HG02943 (cell line): ENCODE data around the gene SHD.

ENCODE experiments used
- ATAC-seq: cut with Tn5 transposase; IDR thresholded peaks from one replicate; pipeline ENCODE4 v1.9.1; 2021; ENCODE audit warnings: mild to moderate bottlenecking, low read depth, moderate library complexity; ENCODE audit not compliant: unreplicated experiment

SHD gene

GRCh38 chr19:4295972-4296771 is 17.1 kb downstream of the SHD start:
- no peak for ATAC-seq

- no peak for ATAC-seq
These were observed 19.1 kb downstream of the SHD start for GRCh38 chr19:4297901-4298809.

GRCh38 chr19:4298810-4299550 is 19.9 kb downstream of the SHD start:
- ATAC-seq: no peak

DNA sequence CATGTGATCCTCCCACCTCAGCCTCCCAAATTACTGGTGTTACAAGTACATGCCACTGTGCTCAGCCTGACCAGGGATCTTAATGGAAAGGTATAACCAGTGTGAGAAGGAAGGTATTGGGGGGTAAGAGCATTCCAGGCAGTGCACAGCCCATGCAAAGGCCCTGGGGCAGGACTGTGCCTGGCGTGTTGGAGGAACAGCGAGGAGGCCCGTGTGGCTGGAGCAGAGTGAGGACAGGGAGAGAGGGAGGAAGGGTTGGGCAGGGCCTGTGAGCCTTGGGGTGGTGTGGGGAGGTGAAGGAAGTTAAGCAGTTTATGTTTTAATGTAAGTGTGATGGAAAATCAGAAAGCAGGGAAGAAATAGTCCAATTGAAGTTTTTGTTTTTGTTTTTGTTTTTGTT is 21.5 kb downstream of the SHD start:
- ATAC-seq: no peak

- ATAC-seq: no peak
These were observed 22.6 kb downstream of the SHD start for GRCh38 chr19:4301590-4302242.

DNA sequence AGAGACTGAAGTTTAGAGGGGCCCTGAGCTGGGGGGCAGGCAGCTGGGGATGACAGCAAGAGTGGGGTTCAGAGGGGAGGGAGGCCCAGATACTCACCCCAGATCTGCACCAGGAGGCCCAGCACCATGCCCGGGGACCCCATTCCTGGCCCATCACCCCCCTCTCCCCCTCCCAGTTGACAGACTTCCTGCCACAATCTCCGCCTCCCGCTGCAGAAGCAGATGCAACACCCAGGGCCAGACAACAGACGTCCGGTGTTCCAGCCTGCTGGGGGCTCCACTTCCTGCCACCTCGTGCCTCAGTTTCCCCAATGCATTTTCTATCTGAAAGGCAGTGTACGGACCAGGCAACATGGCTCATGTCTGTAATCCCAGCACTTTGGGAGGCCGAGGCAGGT is 23.2 kb downstream of the SHD start, which contains the start of gene TMIGD2:
TSS of gene TMIGD2 (minus strand) at position 147 of the 398 bp plus-strand sequence. CDS start at position 143, 4 bp downstream.
- ATAC-seq: no peak

DNA sequence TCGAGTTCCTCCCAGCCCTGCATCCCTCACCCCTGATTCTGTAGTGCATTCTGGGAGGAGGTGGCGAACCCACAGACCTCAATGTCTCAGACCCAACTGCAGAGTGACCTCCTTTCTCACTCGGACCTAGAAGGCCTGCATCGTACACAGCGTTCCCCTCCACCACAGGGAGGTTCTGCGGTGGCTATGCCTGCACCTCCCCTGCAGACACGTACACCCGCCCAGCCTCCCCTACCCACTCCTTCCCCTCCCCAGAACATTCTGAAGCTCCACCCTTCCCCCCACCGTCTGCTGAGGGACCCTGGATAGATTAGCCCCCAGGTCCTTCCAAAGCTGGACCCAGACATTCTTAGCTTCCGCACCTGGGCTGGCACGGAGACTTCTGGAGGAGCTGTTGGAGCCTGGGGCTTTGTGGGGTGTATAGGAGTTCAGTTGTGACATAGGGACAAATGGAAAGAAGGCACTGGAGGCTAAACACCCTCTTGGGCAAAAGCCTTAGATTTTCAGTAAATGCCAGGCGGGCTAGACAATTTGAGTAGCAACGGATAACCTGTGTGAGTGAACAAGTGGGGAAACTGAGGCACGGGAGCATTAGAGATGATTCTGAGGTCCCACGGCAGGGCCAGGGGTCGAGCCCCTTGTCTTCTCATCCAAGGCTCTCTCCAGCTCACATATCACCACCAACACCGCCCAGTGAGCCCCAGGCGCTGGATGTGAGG is 24.9 kb downstream of the SHD start:
- ATAC-seq: no peak

GRCh38 chr19:4304538-4305256 is 25.6 kb downstream of the SHD start, which contains the start of gene FSD1:
Gene FSD1, plus strand, starts transcription at chr19:4304598. Its CDS starts 149 bp downstream, at chr19:4304747.
- no peak for ATAC-seq

- ATAC-seq: no peak
These were observed 26.2 kb downstream of the SHD start for GRCh38 chr19:4305257-4305612.

GRCh38 chr19:4305659-4306058 is 26.6 kb downstream of the SHD start:
- ATAC-seq: no peak

DNA sequence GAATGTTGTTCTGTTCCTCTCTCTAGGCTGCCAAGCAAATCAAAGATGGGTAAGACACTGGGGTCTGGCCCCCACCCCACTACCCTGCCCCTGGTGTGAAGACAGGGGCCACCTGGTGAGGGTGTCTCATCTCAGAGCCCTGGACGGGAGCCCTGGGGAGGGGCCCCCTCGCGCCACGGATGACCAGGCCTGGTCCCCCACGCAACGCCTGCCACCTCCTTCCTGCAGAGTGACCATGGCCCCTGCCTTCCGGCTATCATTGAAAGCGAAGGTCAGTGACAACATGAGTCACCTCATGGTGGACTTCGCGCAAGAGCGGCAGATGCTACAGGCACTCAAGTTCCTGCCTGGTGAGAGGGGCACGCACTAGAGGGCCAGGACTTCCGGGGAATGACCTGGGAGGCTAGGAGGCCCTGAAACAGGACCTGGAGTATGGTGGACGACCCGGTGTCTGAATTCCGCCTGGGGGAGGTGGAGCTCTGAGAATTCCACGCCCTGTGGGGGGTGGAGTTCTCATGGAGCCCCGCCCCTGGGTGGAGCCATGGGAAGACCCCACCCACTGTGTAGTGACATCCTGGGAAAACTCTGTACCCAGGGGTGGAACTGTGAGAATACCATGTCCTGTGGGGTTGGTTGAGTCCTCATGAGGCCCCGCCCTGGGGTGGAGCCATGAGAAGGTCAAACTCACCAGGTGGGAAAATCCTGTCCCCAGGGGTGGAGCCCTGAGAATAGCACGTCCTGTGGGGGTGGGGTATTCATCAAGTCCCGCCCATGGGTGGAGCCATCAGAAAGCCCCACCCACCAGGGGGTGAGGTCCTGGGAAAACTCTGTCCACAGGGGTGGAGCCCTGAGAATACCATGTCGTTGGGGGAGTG is 31.4 kb downstream of the SHD start:
- ATAC-seq: no peak

DNA sequence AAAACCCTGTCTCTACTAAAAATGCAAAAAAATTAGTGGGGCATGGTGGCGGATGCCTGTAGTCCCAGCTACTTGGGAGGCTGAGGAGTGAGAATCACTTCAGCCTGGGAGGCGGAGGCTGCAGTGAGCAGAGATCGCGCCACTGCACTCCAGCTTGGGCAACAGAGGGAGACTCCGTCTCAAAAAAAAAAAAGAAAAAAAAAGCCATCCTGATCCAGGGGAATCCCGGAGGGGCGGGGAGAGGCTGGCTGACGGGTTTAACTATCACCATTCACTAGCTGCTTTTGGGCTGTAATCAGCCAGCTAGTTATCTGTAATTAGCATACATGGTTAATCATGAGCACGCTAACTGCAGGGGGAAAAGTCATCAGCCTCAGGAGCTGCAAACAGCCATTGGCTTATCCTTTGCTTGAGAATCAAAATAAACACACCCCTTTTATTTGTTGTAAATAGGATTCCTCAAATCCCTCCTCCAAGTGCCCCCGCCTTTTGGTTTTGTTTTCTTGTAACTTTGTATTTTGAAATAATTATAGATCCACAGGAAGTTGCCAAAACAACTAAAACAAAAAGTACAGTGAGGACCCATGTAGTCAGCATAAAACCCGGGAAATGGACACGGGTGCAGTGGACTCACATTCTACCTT is 34.9 kb downstream of the SHD start:
- no peak for ATAC-seq

DNA sequence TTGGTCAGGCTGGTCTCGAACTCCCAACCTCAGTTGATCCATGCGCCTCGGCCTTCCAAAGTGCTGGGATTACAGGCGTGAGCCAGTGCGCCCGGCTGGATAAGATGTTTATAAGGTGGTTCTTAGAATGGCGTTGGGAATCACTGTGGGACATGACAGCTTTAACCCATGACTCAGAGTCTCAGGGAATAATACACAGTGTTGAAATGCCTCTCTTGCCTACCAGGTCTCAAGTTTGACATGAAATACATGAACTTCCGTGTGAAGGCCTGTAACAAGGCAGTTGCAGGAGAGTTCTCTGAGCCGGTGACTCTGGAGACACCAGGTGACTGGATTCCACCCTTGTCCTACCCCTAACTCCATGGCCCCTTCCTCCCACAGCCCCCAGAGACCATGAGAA is 37.9 kb downstream of the SHD start:
- no peak for ATAC-seq

- no peak for ATAC-seq
These were observed 39.4 kb downstream of the SHD start for GRCh38 chr19:4318460-4318859.

GRCh38 chr19:4319067-4319718 is 40.1 kb downstream of the SHD start:
- ATAC-seq: no peak

- no peak for ATAC-seq
These were observed 41.4 kb downstream of the SHD start for GRCh38 chr19:4320419-4320818.
